HL-60/S4 (cell line): ENCODE results near the gene LHX3.

Source experiments
- in situ Hi-C: fragments of 300-500 bp; cut with MboI; formaldehyde crosslinking; loops from 2 replicates; pipeline ENCODE4 v1.14.3; 2022; ENCODE audit warnings: low sequenced_read_pairs

The LHX3 gene

DNA sequence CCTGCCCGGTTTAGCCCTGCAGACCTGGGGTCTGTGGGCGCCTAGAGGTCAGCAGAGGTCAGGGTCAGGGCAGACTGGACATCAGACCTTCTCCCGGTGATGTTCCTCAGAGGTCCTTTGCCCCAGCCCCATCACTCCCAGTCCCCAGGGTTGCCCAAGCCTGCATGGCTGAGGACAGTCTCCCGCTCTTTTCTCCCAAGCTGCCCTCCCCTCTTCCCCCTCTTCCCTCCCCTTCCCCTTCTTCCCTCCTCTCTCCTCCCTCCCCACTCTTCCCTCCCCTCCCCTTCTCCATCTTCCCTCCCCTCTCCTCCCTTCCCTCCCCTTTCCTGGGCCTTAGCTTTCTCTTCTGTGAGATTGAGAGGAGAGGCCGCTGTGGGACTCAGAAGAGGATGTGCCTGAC is 10.4 kb downstream of the LHX3 start:
- in situ Hi-C loops: no loop called here

DNA sequence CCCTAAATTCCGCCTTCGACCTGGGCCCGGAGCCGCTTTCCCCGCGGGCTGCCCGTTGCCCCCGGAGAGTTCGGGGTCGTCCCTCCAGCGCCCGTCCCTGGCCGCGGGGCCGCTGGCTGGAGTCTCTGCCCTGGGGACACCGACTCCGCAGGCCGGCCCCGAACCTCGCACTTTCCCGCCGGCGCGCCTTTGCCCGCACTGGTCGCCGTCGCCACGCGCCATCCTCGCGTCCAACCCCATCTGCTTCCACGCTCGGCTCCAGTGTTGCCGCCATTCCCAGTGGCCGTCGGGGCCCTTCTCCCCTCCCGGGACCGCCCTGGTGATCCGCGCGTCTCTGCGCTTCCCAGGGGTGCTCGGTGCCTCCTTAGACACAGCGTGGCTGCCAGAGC is 11.0 kb downstream of the LHX3 start:
- in situ Hi-C loops: no loop called here

DNA sequence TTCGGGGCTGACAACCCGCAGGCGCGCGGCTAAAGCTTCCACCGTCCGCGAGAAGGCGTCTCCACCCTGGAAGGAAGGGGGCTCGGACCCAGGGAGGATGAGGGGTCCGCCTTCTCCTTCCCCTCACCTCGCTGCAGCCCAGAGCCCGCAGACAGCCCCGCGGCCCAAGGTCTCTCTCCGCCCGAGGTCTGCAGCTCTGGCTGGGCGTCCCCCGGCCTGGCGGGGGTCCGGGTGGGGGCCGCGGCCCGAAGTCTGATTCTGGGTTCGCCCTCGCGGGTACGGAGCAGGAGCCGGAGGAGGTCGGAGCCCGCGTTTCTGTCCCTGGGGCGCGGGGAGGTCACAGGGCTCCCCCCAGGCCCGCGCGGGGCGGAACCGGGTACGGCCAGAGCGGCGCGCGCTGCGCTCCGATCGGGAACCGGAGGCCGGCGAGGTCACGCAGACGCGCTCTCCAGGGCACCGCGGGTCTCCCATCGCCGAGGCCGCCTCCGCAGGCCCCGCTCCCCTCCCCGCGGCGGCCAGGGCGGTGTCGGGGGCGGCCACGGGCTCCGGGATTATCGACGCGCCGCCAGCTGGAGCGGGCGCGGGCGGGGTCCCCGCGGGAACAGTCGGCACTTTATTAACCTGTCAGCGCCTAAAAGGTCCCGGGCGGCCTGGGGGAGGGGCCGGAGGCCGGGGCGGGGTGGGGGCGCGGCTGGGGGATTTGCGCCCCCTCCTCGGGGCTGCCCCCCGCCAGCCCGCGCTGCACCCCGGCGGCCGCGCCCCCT is 11.6 kb downstream of the LHX3 start:
- in situ Hi-C loops: no loop called here

DNA sequence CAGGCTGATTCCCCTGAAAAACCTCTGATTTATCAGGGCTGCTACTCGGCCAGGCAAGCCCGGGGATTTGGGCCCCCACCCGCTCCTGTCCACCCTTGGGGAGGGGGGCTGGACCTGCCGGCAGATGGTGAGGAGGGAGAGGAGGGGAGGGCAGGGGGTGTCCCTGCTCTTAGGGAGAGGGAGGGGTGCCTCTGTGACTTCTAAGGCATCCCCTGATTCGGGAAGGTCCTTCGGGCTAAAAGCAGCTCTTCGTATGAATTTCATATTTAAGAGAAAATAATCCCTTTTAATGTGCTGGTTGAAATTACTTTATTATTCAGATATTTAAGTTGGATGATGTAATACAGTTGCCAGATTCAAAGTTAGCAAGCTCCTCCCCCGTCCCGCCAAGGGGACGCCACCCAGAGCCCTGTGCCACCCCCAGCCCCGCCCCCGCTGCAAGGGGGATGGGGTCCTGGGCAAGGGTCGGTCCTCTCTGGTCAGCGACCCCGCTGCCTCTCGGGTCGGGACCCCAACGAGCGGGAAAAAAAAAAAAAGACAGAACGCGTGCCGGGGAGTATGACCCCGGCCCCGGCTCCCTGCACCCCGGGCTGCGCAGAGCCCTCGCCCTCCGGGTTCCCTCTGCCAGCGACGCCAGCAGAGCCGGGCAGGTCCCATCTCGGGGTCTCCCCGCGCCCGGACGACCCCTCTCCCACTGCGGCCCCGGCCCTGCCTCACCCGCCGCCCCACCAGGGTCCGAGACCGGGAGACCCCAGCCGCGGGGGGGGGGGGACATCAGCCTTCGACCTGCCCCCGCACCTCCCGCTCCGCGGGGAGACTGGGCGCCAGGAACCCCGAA is 12.4 kb downstream of the LHX3 start:
- in situ Hi-C loops: no loop called here

DNA sequence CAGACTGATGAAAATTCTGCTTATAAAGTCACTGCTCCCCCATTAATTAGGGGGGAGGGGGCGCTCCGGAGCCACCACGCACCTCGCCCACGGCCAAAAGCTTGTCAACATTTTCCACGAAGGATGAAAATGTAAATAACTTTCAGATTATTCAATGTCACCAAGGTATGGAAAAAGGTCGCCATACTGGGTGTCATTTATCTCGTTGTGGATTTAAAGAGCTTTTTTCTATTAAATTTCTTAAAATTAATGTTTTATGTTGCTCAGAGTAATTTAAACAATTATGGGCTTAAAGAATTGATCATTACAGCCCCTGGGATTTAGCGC is 13.0 kb downstream of the LHX3 start:
- in situ Hi-C loops: no loop called here

DNA sequence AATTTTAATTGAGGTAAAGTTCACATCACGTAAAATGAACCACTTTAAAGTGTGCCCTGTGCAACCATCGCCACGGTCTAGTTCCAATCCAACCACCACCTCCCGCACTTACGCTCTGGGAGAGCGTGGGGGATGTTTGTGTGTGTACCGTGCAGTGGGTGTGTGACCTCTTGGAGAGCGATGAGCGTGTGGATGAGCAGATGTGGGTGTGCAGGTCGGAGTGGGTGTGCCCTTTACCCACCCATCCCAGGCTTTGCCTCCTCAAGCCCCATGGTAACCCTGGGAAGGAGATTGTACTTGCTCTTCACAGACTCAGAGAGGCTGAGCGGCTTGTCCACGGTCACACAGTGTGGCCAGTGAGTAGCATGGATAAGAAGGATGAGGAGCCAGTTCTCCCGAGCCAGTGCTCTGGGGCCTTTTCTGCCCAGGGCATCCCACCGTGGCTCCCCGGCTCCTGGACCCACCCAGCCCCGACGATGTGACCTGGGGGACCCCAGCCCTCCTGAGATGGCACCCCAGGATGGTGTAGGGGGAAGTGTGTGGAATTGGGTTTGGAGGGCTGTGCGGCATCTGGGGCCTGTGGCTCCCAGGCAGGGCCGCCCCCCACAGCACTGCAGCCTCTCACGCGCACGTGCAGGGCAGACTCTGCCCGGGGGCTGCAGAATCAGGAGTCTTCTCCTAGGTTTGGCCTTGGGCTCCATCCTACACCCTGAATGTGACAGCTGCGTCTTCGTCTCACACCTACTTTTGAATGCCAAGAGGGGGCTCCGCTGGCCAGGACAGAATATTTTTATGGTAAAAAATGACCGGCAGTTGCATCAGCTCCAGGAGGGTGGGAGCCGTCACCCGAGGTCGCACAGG is 13.6 kb downstream of the LHX3 start:
- in situ Hi-C loops: no loop called here

DNA sequence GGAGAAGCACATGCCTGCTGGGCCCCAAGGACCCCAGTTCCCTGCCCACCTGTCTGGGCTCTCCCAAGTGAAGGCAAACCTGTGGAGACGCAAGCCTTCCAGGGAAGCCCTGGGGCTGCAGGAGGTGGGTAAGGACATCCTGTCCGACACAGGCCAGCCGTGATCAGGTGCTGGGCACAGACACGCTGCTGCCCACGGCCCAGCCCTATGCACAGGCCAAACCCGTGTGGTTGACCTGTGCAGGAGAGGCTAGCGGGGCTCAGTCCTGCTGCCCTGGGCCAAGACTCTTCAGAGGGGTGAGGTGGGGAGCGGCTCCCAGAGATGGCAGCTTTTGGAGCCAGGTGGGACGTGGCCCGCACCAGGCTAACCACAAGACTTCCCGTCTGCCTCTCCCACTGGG is 14.3 kb downstream of the LHX3 start:
- in situ Hi-C loops: no loop called here

DNA sequence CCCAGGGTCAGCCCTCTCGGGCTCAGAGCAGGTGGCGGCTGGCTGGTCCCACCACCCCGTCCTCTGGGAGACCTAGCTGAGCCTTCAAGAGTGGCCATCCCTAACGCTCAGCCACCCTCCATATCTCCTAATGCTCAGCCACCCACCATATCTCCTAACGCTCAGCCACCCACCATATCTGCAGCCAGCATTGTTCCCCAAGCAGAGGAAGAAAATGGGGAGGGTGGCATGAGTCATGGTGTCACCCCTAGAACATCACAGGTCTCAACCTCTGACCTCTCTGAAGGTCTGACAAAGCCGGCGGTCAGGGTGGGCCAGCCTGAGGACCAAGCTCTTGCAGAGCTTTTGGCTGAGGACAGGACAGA is 14.7 kb downstream of the LHX3 start:
- in situ Hi-C loops: no loop called here

DNA sequence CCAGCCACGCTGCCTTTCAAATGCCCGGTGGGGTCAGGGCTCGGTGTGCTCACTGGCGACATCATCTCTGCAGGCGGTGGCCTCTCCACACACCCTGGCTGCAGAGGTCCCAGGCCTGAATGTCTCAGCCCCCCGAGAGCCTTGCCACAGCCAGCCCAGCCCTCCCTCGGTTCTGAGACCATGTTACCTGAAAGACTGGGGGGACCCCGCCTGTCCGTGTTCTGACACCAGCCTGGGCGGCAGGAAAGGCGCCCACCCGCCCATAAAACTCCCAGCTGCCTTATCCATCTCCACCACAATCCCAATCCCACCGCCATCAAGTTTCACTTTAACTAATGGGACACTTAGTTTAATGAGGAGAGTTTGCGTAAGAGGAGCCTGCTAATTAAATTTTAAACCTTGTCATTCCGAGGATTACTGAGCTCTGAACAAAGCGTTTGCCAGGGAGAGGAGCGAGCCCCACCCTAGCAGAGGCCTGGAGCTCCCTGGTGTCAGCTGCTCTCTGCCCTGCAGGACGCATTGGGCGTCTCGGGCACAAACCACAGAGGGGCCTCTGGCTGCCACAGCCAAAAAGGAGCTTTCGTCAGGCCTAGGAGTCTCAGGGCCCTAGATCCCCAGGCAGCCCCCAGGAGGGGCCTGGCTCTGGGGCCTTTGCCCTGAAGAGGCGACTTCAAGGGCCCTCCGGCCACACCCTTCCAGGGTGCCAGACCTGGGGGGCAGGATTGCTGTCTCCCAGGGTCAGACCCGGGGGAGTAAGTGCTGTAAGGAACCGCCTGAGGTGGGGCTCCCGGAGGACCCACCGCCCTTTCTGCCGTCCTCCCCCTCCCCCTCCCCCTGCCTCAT is 15.3 kb downstream of the LHX3 start:
- in situ Hi-C loops: no loop called here

DNA sequence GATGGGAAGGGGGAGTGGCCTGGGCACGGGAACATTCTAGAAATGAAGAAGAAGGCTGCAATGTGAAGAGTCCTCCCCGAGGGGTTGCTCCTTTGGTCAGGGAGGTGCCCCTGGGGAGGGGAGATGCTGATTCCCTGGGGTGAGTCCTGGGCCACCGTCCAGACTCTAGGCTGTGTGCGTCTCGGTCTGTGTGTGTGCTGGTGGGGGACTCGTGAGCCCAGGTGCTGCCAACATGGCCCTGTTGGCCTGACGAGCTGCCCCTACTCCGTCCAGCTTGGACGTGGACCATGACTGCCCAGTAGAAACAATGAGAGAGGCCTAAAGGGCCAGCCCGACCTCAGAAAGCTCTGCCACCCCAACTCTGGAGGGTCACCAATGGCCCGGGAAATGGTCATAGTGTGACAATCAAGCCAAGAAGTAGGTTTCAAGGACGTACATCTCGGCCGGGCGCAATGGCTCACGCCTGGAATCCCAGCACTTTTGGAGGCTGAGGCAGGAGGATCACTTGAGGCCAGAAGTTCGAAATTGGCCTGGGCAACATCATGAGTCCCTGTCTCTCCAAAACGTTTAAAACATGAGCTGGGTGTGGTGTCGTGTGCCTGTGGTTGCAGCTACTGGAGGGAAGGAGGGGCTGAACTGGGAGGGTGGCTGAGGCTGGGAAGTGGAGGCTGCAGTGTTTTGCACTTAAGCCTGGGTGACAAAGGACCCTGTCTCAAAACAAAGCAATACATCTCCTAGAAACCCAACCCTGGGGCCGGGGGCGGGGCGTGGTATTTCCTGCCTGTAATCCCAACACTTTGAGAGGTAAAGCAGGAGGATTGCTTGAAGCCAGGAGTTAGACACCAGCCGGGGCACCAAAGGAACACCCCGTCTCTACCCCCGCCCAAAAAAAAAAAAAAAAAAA is 17.0 kb downstream of the LHX3 start:
- in situ Hi-C loops: no loop called here

DNA sequence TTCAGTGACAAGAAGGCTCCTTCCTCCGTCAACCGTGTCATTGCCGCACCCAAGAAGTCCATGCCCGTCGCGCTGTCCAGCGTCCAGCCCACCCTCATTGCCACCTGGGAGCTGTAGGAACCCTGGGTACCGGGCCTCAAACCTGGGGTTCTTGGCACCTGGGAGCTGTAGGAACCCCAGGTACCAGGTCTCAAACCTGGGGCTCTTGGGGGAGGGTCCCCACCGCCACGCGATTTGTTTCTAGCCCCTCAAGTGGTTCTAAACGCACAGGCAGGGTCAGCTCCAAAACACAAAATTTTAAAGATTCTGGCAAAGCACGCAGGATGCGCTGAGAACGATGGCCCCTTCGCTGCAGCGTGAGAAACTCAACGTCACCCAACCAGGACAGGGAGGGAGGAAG is 17.7 kb downstream of the LHX3 start:
- in situ Hi-C loops: no loop called here

DNA sequence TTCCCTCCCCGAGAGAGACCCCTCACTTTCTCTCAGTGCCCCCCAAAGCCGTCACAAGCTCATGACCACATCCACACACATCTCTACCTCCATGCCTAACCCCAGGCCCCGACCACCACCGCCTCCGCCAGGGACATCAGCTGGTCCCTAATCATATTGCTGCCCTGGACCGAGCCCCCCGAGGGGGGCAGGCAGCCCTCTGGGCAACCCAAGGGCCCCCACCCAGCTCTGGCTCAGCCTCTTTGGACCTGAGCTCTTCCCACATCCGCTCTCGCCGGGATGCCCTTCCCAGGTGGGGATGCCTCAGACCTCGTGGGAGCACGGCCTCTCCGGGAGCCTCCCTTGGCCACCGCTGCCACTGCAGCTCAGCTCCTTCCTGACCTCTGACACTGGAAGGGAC is 18.5 kb downstream of the LHX3 start:
- in situ Hi-C loops: no loop called here

DNA sequence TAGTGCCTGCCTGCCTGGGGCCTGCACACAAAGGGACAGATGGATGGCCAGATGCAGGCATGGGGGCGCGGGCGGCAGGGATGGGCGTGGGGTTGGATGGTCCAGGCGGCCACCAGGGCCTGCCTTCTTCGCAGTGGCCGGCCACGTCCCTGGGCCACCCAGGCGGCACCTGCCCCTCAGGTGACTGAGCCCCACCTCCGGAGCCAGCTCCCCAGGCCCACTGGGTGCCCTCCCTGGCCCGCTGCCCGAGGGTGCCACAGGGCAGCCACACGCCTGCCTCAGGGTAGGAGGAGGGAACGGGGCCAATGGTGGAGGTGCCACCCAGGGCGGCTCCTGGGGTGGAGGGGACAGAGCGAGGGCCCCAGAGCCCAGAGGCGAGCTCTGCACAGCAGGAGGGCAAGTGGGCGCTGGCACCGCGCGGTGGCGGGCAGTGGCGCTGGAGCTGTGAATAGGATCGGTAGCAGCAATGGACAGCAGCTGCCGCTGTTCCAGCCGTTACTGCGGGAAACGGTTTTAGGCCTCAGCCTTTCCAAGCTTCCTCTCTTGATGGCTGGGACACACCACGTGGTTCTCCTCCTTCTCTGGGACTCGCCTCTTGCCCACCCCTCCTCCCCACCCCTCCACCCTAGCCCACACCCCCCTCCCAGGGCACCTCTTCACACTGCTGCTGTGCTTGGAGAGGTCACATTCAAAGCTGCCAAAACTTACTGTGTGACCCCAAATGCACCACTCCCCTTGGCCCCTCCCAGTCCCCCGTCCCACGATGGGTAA is 19.1 kb downstream of the LHX3 start:
- in situ Hi-C loops: no loop called here

DNA sequence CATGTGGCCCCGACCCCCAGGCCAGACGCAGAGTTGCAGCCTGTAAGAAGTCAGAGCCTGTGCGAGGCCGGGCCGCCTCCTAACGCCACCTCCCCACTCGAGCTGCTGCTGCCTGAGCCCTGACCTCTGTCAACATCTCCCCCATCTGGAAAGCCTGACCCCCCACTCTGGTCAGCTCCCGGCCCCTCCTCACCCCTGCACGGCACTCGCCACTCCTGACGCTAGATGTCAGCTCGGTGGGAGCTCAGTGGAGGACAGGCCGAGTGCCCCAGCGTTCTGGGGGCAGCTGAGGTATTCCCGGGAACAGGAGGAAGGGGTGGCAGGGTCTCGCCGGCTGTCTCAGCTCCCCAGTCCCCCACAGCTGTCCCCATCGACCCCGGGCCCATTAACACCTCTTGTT is 19.9 kb downstream of the LHX3 start:
- in situ Hi-C loops: no loop called here

DNA sequence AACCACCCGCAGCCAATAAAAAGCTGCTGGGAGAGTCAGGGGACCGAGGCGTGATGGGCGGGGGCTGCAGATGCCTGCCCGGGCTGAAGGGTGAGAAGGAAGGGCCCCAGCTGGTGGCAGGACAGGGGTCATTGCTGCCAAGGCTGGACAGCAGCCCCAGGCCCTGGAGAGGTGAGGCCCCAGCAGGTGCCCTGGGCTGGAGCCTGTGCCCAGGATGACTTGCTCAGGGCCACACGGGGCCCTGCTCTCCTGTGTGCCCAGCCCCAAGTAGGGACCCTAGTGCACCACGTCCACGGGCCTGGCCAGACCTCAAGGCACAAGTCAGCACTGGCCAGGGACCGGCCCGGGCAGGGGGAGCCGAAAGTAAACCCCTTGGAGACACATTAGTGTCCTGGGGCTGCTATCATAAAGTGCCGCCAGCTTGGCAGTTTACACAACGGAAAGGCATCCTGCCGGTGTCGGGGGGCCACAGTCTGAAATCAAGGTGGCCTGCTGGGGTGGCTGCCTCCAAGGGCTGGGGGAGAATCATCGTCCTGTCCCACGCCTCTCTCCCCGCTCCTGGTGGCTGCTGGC is 22.0 kb downstream of the LHX3 start:
- in situ Hi-C loops: no loop called here

DNA sequence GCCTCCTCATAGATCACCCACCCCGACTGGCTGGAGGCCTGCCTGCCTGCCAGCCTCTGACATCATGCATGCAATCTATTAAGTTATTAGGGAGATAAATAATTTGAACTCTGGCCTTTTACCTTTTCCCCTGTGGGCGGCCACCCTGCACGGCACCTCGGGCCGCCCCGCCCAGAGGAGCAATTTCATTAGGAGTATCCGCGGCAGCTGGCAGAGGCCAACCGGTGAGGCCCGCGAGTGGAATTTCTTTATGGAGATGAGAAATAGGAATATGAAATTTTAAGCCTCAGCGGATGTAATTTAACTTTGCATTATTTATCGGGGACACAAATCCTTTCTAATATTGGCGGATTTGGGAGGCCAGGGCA is 22.5 kb downstream of the LHX3 start:
- in situ Hi-C loops: no loop called here

DNA sequence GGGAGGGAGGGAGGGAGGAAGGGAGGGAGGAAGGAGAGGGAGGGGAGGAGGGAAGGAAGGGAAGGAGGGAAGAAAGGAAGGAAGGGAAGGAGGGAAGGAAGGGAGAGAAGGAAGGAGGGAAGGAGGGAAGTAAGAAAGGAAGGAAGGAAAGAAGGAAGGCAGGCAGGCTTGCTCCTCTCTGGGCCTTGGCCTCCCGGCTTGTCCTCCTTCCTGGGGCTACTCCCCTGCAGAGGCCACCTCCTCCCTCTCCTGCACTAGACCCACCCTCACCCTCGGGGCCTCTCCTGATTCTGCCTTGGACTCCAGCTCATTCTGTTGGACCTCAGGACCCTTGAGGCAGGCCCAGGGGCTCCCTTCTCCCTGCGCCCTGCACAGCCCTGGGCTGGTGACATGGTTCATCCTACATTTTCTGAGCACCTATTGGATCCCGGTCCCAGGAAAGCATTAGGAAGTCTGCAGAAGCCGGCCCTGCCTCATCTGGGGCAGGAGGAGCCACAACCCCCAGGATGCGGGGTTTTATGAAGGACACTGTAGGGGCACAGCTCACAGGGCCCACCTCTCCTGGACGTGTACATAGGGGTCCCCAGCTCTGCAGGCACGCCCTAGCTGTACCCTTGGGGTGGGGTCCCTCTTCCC is 23.0 kb downstream of the LHX3 start:
- in situ Hi-C loops: no loop called here

DNA sequence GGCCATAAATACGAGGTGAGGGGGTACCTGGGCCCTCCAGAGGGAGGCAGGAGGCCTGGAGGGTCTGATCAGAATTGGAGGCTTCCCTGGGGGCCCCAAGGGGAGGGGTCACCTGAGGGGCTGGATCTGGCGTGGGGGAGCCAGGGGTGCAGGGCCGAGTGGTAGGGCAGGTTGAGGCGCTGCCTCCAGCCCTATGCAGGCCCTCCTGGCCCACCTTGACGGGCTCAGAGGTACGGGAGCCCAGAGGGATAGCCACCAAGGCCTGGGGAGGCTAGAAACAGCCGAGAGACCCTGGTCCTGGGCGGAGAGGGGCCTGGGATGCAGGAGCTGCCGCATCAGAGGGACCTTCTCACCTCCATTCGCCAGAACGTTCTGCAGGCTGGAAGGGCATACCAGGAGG is 24.3 kb downstream of the LHX3 start:
- in situ Hi-C loops: no loop called here
